Mesenteric fat pad (tissue), 1 donor: ENCODE measurements around the gene ATP5F1E. TPM values are rescaled to one million over a fixed set of nuclear protein-coding genes. Genes with fewer than 3 reads are reported as not detected.

Experiments
- DNase-seq: peaks from one replicate; pipeline ENCODE4 v3.0.0-alpha.2; 2020; ENCODE audit warnings: low spot score
- total RNA-seq: library from RNA; stranded (reverse); fragmentation: NEBNext Ultra II Directional; extraction: Animal tissue kit (Norgen Biotek cat#: 25700); gene quantifications from one replicate; pipeline ENCODE4 v1.2.1, GENCODE V29; 2021
- donor health status: DM: yes; HTN: yes; CAD: no.

Gene ATP5F1E
- total RNA-seq, 1 donor from 2014 or later: 71.3 TPM

GRCh38 chr20:59006864-59007664 lies 25.1 kb downstream of the ATP5F1E start, which contains the start of gene CTSZ:
CTSZ (minus strand) TSS chr20:59007254; CDS start chr20:59007128, 126 bp downstream.
- peak; percentile 92 for DNase-seq

GRCh38 chr20:59006167-59006863 lies 25.8 kb downstream of the ATP5F1E start:
- DNase-seq: peak; percentile 91

- peak; percentile 81 for DNase-seq
Measured at GRCh38 chr20:59005523-59006166, 26.5 kb downstream of the ATP5F1E start.

GRCh38 chr20:59004763-59005522 lies 27.2 kb downstream of the ATP5F1E start:
- peak; percentile 88 for DNase-seq

- no peak for DNase-seq
Measured at GRCh38 chr20:59004493-59004762, 27.7 kb downstream of the ATP5F1E start.

- DNase-seq: no peak
Measured at GRCh38 chr20:59003836-59004492, 28.2 kb downstream of the ATP5F1E start.

GRCh38 chr20:59002874-59003399 lies 29.2 kb downstream of the ATP5F1E start:
- DNase-seq: no peak

GRCh38 chr20:59002388-59002787 lies 29.7 kb downstream of the ATP5F1E start:
- no peak for DNase-seq

- no peak for DNase-seq
Measured at GRCh38 chr20:59001449-59002171, 30.5 kb downstream of the ATP5F1E start.

GRCh38 chr20:59001068-59001448 lies 31.1 kb downstream of the ATP5F1E start:
- DNase-seq: no peak

- no peak for DNase-seq
Measured at GRCh38 chr20:59000326-59000725, 31.8 kb downstream of the ATP5F1E start.

GRCh38 chr20:58998656-58999055 lies 33.5 kb downstream of the ATP5F1E start:
- DNase-seq: no peak

GRCh38 chr20:58997141-58997770 lies 34.9 kb downstream of the ATP5F1E start:
- DNase-seq: no peak

- no peak for DNase-seq
Measured at GRCh38 chr20:58996226-58996611, 35.9 kb downstream of the ATP5F1E start.

GRCh38 chr20:58995461-58996225 lies 36.5 kb downstream of the ATP5F1E start:
- DNase-seq: no peak

GRCh38 chr20:58994390-58995159 lies 37.6 kb downstream of the ATP5F1E start:
- no peak for DNase-seq

- DNase-seq: peak; percentile 81
Measured at GRCh38 chr20:58993332-58994248, 38.5 kb downstream of the ATP5F1E start.
